SK-MEL-5 (cell line): ENCODE results near the gene PRDM9. TPM values are rescaled to one million over a fixed set of nuclear protein-coding genes. Genes with fewer than 3 reads are reported as not detected.
"Not testable (repeated sequence)": the region's sequence is repeated elsewhere in the genome, so short reads cannot be mapped to it uniquely, and the experiment has no call there.

Source experiments
- DNase-seq: peaks from one replicate; pipeline ENCODE4 v3.0.0-alpha.2; 2016; ENCODE audit warnings: low read depth, low spot score
- in situ Hi-C: cut with HindIII; loops from 2 replicates; pipeline ENCODE4 v1.10.0; 2016; ENCODE audit warnings: low sequenced_read_pairs, high pct_unique_total_duplicates, low pct_unique_long_range_greater_than_20kb
- total RNA-seq: library from RNA; depleted of rRNA; stranded (reverse); fragments of >200 nt; shearing (Covaris generic); gene quantifications from 2 replicates; pipeline ENCODE4 v1.2.3, GENCODE V29; 2014

Gene PRDM9
- total RNA-seq, 1 experiment from 2014 or later, result not detected

GRCh38 chr5:23523031-23523430 is 15.6 kb downstream of the PRDM9 start:
- in situ Hi-C loops, result no loop called here
- DNase-seq, result no peak

GRCh38 chr5:23523998-23524397 is 16.6 kb downstream of the PRDM9 start:
- in situ Hi-C loops, result no loop called here
- DNase-seq, result no peak

GRCh38 chr5:23525751-23526150 is 18.3 kb downstream of the PRDM9 start:
- in situ Hi-C loops, result no loop called here
- DNase-seq, result no peak

- in situ Hi-C loops, result not testable (repeated sequence)
- peak; percentile 46 for DNase-seq
Measured at GRCh38 chr5:23526616-23527015, 19.2 kb downstream of the PRDM9 start.

- in situ Hi-C loops, result not testable (repeated sequence)
- DNase-seq, result peak; percentile 68
Measured at GRCh38 chr5:23527216-23527920, 20.0 kb downstream of the PRDM9 start.

- in situ Hi-C loops, result no loop called here
- no peak for DNase-seq
Measured at GRCh38 chr5:23528677-23529076, 21.3 kb downstream of the PRDM9 start.

GRCh38 chr5:23530571-23530970 is 23.2 kb downstream of the PRDM9 start:
- in situ Hi-C loops, result no loop called here
- DNase-seq, result no peak

GRCh38 chr5:23571059-23571458 is 63.6 kb downstream of the PRDM9 start:
- in situ Hi-C loops, result no loop called here
- DNase-seq, result no peak
